Measurements from ENCODE around the gene SLCO4A1. TPM values are rescaled to one million over a fixed set of nuclear protein-coding genes. Genes with fewer than 3 reads are reported as not detected.

Gene SLCO4A1
- total and polyA plus RNA-seq, 2 of the 4 experiments (the other 2 are of a cell fraction): 0.72 to 1.1 TPM

GRCh38 chr20:62652041-62652893, 10.0 kb downstream of the SLCO4A1 start:
- H3K9me1 ChIP-seq (ENCODE audit: insufficient read depth, low read length): peaks cover 5% of the 10 kb centered on the region; the same call in 1 of the 2 replicates
- TF ChIP-seq MAFK (IDR thresholded peaks at IDR 0.05; ENCODE audit: low read depth, low read length): peak; percentile 59
- TF ChIP-seq RFX5 (IDR thresholded peaks at IDR 0.05; ENCODE audit: low read depth, low read length): no peak
- TF ChIP-seq RAD21 (IDR thresholded peaks at IDR 0.05; ENCODE audit: low read length): no peak
- TF ChIP-seq RCOR1 (IDR thresholded peaks at IDR 0.05; ENCODE audit: insufficient replicate concordance, low read length): no peak
- peak; percentile 64 for TF ChIP-seq POLR2A (IDR thresholded peaks at IDR 0.05; ENCODE audit: low read depth, low read length)
- TF ChIP-seq USF2 (IDR thresholded peaks at IDR 0.05; ENCODE audit: low read depth, low read length): peak; percentile 81
- TF ChIP-seq CEBPB (IDR thresholded peaks at IDR 0.05; ENCODE audit: low read depth, low read length): no peak; the same call in 1 of the 2 replicates
- no peak for TF ChIP-seq SMC3 (IDR thresholded peaks at IDR 0.05; ENCODE audit: low read depth, low read length)
- no peak for TF ChIP-seq CHD1 (IDR thresholded peaks at IDR 0.05; ENCODE audit: low read depth, low read length)
- TF ChIP-seq, protein P1, sequence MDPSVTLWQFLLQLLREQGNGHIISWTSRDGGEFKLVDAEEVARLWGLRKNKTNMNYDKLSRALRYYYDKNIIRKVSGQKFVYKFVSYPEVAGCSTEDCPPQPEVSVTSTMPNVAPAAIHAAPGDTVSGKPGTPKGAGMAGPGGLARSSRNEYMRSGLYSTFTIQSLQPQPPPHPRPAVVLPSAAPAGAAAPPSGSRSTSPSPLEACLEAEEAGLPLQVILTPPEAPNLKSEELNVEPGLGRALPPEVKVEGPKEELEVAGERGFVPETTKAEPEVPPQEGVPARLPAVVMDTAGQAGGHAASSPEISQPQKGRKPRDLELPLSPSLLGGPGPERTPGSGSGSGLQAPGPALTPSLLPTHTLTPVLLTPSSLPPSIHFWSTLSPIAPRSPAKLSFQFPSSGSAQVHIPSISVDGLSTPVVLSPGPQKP (IDR thresholded peaks at IDR 0.05; ENCODE audit: borderline replicate concordance, low read depth, low read length): no peak
- TF ChIP-seq CTCF (conservative IDR thresholded peaks at IDR 0.05; ENCODE audit: low read depth, low read length): no peak
- peak; percentile 57 for TF ChIP-seq MXI1 (IDR thresholded peaks at IDR 0.05; ENCODE audit: borderline replicate concordance, low read depth, low read length)
- no peak; the same call in 1 of the 2 replicates for TF ChIP-seq MAZ (IDR thresholded peaks at IDR 0.05; ENCODE audit: borderline replicate concordance, low read depth, low read length)

More at GRCh38 chr20:62652041-62652893, 10.0 kb downstream of the SLCO4A1 start:
- no TSS peak for BruUV-seq (replicated peaks)
- POLR2A ChIA-PET (ENCODE audit: unreplicated experiment): interaction anchor here (0.6 kb wide), 1 partner anchor 10 kb away, joined by 3 read pairs; the partner anchor contains the start of gene SLCO4A1
- Histone ChIP-seq H4K20me1 (ENCODE audit: insufficient read depth, low read length) (no peaks in the 10 kb centered on the region), H3K9me3 (ENCODE audit: control insufficient read depth, insufficient read depth, low read length) (no peaks in the 10 kb centered on the region), H3K27me3 (ENCODE audit: control insufficient read depth, insufficient read depth, low read length) (no peaks in the 10 kb centered on the region), H2AFZ (replicated peaks; ENCODE audit: low read length, poor library complexity) (peak overlapping the region; percentile 86), H3K4me2 (ENCODE audit: low read depth, low read length) (peak overlapping the region; percentile 69), H3K4me1 (ENCODE audit: control insufficient read depth, insufficient read depth, low read length) (peaks cover 13% of the 10 kb centered on the region; the same call in 1 of the 2 replicates), H3K18ac (ENCODE audit: low read depth, low read length) (peak overlapping the region; percentile 43), H2BK15ac (ENCODE audit: low read depth, low read length) (peak overlapping the region; percentile 13; the same call in 1 of the 3 replicates), H3K23ac (ENCODE audit: low read depth, low read length) (peak overlapping the region; percentile 10; the same call in 1 of the 2 replicates), H3K9ac (ENCODE audit: low read depth, low read length) (peak overlapping the region; percentile 30), H3K56ac (ENCODE audit: extremely low read depth, insufficient read depth, low read length) (peak overlapping the region; percentile 24), H3K79me1 (ENCODE audit: low read depth in 1 of 2, low read length in 2 of 2) (no peaks in the 10 kb centered on the region), H3K27ac (ENCODE audit: insufficient read depth, low read length) (peak overlapping the region; percentile 70), H4K91ac (ENCODE audit: insufficient read depth, low read depth, low read length) (peak overlapping the region; percentile 53), H4K5ac (ENCODE audit: low read depth, low read length) (peak overlapping the region; percentile 19; the same call in 1 of the 2 replicates), H3K14ac (replicated peaks; ENCODE audit: low read depth, low read length) (peak overlapping the region; percentile 49), H3K4me3 (ENCODE audit: insufficient read depth, low read depth, low read length) (peak overlapping the region; percentile 23), H2AK9ac (replicated peaks; ENCODE audit: low read depth, low read length, poor library complexity) (peak overlapping the region; percentile 47), H2BK20ac (ENCODE audit: low read depth, low read length) (peak overlapping the region; percentile 58), H2BK5ac (ENCODE audit: low read depth, low read length, poor library complexity, severe bottlenecking) (peak overlapping the region; percentile 55), H4K8ac (ENCODE audit: low read depth in 2 of 2, low read length in 2 of 2) (peak overlapping the region; percentile 7 to 78; a peak in 3 of 4 replicates), H3K36me3 (ENCODE audit: control insufficient read depth, insufficient read depth, low read length) (no peaks in the 10 kb centered on the region), H2BK120ac (ENCODE audit: low read depth, low read length) (peak overlapping the region; percentile 61), H3K4ac (ENCODE audit: low read depth, low read length) (peak overlapping the region; percentile 84), H2AK5ac (ENCODE audit: low read depth, low read length) (peak overlapping the region; percentile 94)
- dilution Hi-C loops (cut with HindIII; ENCODE audit: low sequenced_read_pairs, unreplicated experiment) (no loop called here), intact Hi-C loops (cut with micrococcal nuclease) (no loop called here), in situ Hi-C loops (cut with MboI; ENCODE audit: low sequenced_read_pairs) (no loop called here)
- ATAC-seq (ENCODE audit: low read depth): peak; percentile 97
- peak; percentile 99 for DNase-seq
- 27% methylated on average over 21 of the region's 44 CpGs; no CpG with 5 or more reads in 1 of the 2 experiments for WGBS, 2 experiments (ENCODE audit: extremely low coverage in 2 of 2, insufficient read length in 1 of 2)
- CTCF ChIA-PET: no interaction called here

All from IMR-90 (cell line).